Measurements from ENCODE around the gene ZC3H18.

DNA sequence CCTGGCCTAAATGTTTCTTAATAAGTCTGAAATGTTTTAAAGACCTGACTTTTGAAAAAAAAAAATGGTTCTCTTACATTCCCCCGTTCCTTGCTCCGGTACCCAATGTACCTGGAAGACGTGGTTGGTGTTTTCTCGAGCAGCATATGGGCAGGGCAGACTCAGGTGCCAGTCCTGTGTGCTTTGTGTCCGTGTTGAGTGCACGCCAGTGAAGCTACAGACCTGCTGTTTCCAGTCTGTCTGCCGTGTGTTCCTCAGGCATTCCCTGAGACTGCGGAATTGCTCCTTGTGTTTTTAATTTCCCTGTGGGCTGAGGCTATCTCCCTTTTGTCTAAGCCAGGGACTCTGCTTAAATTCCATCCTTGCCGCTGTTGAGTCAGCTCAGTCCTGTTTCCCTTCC lies 56.4 kb downstream of the ZC3H18 start:
- TF ChIP-seq, protein P1, sequence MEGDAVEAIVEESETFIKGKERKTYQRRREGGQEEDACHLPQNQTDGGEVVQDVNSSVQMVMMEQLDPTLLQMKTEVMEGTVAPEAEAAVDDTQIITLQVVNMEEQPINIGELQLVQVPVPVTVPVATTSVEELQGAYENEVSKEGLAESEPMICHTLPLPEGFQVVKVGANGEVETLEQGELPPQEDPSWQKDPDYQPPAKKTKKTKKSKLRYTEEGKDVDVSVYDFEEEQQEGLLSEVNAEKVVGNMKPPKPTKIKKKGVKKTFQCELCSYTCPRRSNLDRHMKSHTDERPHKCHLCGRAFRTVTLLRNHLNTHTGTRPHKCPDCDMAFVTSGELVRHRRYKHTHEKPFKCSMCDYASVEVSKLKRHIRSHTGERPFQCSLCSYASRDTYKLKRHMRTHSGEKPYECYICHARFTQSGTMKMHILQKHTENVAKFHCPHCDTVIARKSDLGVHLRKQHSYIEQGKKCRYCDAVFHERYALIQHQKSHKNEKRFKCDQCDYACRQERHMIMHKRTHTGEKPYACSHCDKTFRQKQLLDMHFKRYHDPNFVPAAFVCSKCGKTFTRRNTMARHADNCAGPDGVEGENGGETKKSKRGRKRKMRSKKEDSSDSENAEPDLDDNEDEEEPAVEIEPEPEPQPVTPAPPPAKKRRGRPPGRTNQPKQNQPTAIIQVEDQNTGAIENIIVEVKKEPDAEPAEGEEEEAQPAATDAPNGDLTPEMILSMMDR (conservative IDR thresholded peaks at IDR 0.05; ENCODE audit: low read depth in 2 of 2) = no peak
- no peak for TF ChIP-seq POLR2AphosphoS5 (IDR thresholded peaks at IDR 0.05; ENCODE audit: low read depth)
- TF ChIP-seq, protein P2, sequence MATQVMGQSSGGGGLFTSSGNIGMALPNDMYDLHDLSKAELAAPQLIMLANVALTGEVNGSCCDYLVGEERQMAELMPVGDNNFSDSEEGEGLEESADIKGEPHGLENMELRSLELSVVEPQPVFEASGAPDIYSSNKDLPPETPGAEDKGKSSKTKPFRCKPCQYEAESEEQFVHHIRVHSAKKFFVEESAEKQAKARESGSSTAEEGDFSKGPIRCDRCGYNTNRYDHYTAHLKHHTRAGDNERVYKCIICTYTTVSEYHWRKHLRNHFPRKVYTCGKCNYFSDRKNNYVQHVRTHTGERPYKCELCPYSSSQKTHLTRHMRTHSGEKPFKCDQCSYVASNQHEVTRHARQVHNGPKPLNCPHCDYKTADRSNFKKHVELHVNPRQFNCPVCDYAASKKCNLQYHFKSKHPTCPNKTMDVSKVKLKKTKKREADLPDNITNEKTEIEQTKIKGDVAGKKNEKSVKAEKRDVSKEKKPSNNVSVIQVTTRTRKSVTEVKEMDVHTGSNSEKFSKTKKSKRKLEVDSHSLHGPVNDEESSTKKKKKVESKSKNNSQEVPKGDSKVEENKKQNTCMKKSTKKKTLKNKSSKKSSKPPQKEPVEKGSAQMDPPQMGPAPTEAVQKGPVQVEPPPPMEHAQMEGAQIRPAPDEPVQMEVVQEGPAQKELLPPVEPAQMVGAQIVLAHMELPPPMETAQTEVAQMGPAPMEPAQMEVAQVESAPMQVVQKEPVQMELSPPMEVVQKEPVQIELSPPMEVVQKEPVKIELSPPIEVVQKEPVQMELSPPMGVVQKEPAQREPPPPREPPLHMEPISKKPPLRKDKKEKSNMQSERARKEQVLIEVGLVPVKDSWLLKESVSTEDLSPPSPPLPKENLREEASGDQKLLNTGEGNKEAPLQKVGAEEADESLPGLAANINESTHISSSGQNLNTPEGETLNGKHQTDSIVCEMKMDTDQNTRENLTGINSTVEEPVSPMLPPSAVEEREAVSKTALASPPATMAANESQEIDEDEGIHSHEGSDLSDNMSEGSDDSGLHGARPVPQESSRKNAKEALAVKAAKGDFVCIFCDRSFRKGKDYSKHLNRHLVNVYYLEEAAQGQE (IDR thresholded peaks at IDR 0.05; ENCODE audit: unreplicated experiment) = no peak
- no peak for TF ChIP-seq EZH2phosphoT487 (IDR thresholded peaks at IDR 0.05; ENCODE audit: unreplicated experiment)
- no peak for TF ChIP-seq NANOG (IDR thresholded peaks at IDR 0.05; ENCODE audit: borderline replicate concordance)
- TF ChIP-seq EZH2 (IDR thresholded peaks at IDR 0.05; ENCODE audit: low read depth, unreplicated experiment) = no peak
- no peak for TF ChIP-seq JUNB (IDR thresholded peaks at IDR 0.05; ENCODE audit: unreplicated experiment)
- TF ChIP-seq CREB1 (CRISPR knock-in tag; IDR thresholded peaks at IDR 0.05; ENCODE audit: low read depth) = no peak
- no peak for TF ChIP-seq ZNF331 (CRISPR knock-in tag; IDR thresholded peaks at IDR 0.05; ENCODE audit: low read depth)
